Parathyroid adenoma (tissue), 2 donors: ENCODE data around the gene ASAP2.

Experiments
- H2AFZ ChIP-seq: fragments of 300-600 bp; sonication (generic); one replicate; pipeline ENCODE4 v1.7.0; 2017; ENCODE audit warnings: antibody characterized with exemption, mild to moderate bottlenecking
- H3K27ac ChIP-seq: fragments of 300-600 bp; sonication (generic); one replicate; pipeline ENCODE4 v1.7.0; 2017
- H3K27me3 ChIP-seq: fragments of 300-600 bp; sonication (generic); one replicate; pipeline ENCODE4 v1.7.0; 2017; ENCODE audit warnings: low read length; ENCODE audit not compliant: control insufficient read depth, insufficient read depth
- H3K36me3 ChIP-seq: fragments of 300-600 bp; sonication (generic); one replicate; pipeline ENCODE4 v1.7.0; 2017; ENCODE audit warnings: low read length; ENCODE audit not compliant: control insufficient read depth, insufficient read depth
- H3K4me1 ChIP-seq: fragments of 300-600 bp; sonication (generic); one replicate; pipeline ENCODE4 v1.7.0; 2017; ENCODE audit warnings: control low read depth
- H3K4me2 ChIP-seq: fragments of 300-600 bp; sonication (generic); one replicate; pipeline ENCODE4 v1.7.0; 2017; ENCODE audit warnings: low read length
- H3K4me3 ChIP-seq: fragments of 300-600 bp; sonication (generic); one replicate; pipeline ENCODE4 v1.7.0; 2017; ENCODE audit warnings: low read depth, low read length
- H3K79me2 ChIP-seq: fragments of 300-600 bp; sonication (generic); one replicate; pipeline ENCODE4 v1.7.0; 2017; ENCODE audit warnings: control low read depth
- H3K9ac ChIP-seq: fragments of 300-600 bp; sonication (generic); one replicate; pipeline ENCODE4 v1.7.0; 2017; ENCODE audit warnings: mild to moderate bottlenecking
- H3K9me3 ChIP-seq: fragments of 300-600 bp; sonication (generic); one replicate; pipeline ENCODE4 v1.7.0; 2017; ENCODE audit warnings: low read length; ENCODE audit not compliant: control insufficient read depth
- TF ChIP-seq, protein P1 (sequence below): fragments of 300-600 bp; sonication (generic); IDR thresholded peaks from one replicate; pipeline ENCODE4 v1.7.0; 2017; ENCODE audit warnings: antibody characterized with exemption, mild to moderate bottlenecking
- donor health status: primary hyperparathyroidism.

The ASAP2 gene

GRCh38 chr2:9308186-9308955, 101.8 kb downstream of the ASAP2 start:
- Histone ChIP-seq H3K79me2 (peaks cover 12% of the 10 kb centered on the region), H3K27ac (no peak overlapping the region), H2AFZ (no peak overlapping the region), H3K4me1 (no peaks in the 10 kb centered on the region), H3K4me2 (no peak overlapping the region), H3K27me3 (no peaks in the 10 kb centered on the region), H3K4me3 (no peak overlapping the region), H3K9me3 (no peaks in the 10 kb centered on the region), H3K9ac (no peak overlapping the region), H3K36me3 (no peaks in the 10 kb centered on the region)
- TF ChIP-seq, protein P1, sequence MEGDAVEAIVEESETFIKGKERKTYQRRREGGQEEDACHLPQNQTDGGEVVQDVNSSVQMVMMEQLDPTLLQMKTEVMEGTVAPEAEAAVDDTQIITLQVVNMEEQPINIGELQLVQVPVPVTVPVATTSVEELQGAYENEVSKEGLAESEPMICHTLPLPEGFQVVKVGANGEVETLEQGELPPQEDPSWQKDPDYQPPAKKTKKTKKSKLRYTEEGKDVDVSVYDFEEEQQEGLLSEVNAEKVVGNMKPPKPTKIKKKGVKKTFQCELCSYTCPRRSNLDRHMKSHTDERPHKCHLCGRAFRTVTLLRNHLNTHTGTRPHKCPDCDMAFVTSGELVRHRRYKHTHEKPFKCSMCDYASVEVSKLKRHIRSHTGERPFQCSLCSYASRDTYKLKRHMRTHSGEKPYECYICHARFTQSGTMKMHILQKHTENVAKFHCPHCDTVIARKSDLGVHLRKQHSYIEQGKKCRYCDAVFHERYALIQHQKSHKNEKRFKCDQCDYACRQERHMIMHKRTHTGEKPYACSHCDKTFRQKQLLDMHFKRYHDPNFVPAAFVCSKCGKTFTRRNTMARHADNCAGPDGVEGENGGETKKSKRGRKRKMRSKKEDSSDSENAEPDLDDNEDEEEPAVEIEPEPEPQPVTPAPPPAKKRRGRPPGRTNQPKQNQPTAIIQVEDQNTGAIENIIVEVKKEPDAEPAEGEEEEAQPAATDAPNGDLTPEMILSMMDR, result no peak

DNA sequence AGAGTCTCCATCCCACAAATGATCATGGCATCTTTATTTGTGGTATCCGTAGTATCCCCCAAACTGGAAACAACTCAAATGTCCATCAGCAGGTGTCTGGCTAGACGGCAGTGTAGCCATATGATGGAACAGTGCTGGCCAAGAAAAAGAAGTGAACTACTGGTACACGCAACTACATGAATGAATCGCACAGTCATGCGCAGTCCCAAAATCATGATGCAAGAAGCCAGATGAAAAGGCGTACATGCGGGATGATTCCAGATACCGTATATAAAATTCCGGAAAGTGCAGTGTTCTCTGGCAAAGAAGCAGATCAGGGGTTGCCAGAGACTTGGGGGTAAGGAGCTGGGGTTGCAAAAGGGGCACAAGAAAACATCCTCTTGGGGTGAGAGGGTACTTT, 102.5 kb downstream of the ASAP2 start:
- no peaks in the 10 kb centered on the region for H3K4me1 ChIP-seq
- no peaks in the 10 kb centered on the region for H3K36me3 ChIP-seq
- H2AFZ ChIP-seq, result no peak overlapping the region
- H3K4me2 ChIP-seq, result no peak overlapping the region
- H3K9ac ChIP-seq, result no peak overlapping the region
- H3K9me3 ChIP-seq, result no peaks in the 10 kb centered on the region
- no peak overlapping the region for H3K4me3 ChIP-seq
- no peaks in the 10 kb centered on the region for H3K27me3 ChIP-seq
- H3K27ac ChIP-seq, result no peak overlapping the region
- TF ChIP-seq, protein P1, result no peak
- peaks cover 7% of the 10 kb centered on the region for H3K79me2 ChIP-seq

DNA sequence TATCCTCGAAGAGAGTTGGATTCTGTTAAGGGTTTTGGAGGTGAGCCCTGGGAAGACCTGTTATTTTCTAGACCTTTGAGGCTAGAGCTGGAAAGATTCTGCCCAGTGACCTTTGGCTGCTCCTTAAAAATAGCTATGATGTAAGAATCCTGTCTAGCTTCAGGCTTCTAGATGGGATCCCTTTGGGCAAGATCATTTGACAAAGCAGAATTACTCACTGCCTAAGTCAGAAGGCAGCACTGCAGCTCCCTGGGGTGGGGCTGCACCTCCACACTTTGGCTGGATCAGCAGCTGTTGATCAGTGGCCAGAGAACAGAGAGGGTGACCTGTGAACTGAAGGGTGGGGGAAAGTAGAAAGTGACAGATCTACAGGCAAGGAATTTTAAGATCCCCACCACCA, 103.8 kb downstream of the ASAP2 start:
- no peak overlapping the region for H3K4me2 ChIP-seq
- H3K79me2 ChIP-seq, result no peaks in the 10 kb centered on the region
- H3K4me3 ChIP-seq, result no peak overlapping the region
- TF ChIP-seq, protein P1, result no peak
- peak overlapping the region; percentile 42 for H3K27ac ChIP-seq
- no peaks in the 10 kb centered on the region for H3K36me3 ChIP-seq
- no peak overlapping the region for H2AFZ ChIP-seq
- H3K4me1 ChIP-seq, result no peaks in the 10 kb centered on the region
- H3K9ac ChIP-seq, result no peak overlapping the region
- H3K27me3 ChIP-seq, result no peaks in the 10 kb centered on the region
- H3K9me3 ChIP-seq, result no peaks in the 10 kb centered on the region

GRCh38 chr2:9310798-9311197, 104.2 kb downstream of the ASAP2 start:
- no peaks in the 10 kb centered on the region for H3K36me3 ChIP-seq
- H2AFZ ChIP-seq, result no peak overlapping the region
- no peak overlapping the region for H3K9ac ChIP-seq
- no peaks in the 10 kb centered on the region for H3K9me3 ChIP-seq
- no peak overlapping the region for H3K4me2 ChIP-seq
- no peaks in the 10 kb centered on the region for H3K27me3 ChIP-seq
- TF ChIP-seq, protein P1, result no peak
- H3K27ac ChIP-seq, result peak overlapping the region; percentile 42
- H3K4me3 ChIP-seq, result no peak overlapping the region
- no peaks in the 10 kb centered on the region for H3K4me1 ChIP-seq
- H3K79me2 ChIP-seq, result no peaks in the 10 kb centered on the region

GRCh38 chr2:9311488-9311887, 104.9 kb downstream of the ASAP2 start:
- Histone ChIP-seq H3K4me2 (no peak overlapping the region), H3K4me3 (no peak overlapping the region), H3K9ac (no peak overlapping the region), H3K79me2 (no peaks in the 10 kb centered on the region), H3K27ac (no peak overlapping the region), H3K9me3 (no peaks in the 10 kb centered on the region), H3K27me3 (no peaks in the 10 kb centered on the region), H3K4me1 (no peaks in the 10 kb centered on the region), H3K36me3 (no peaks in the 10 kb centered on the region), H2AFZ (no peak overlapping the region)
- TF ChIP-seq, protein P1, result no peak
